K562 (cell line): ENCODE results near the gene CDS2. TPM values are rescaled to one million over a fixed set of nuclear protein-coding genes. Genes with fewer than 3 reads are reported as not detected.

Source experiments
- ATAC-seq: fragments of 200-7000 bp; cut with Tn5 transposase; 3 replicates; pipeline ENCODE4 v1.9.1; 2020; ENCODE audit warnings: moderate library complexity
- BruUV-seq: library from RNA; stranded (reverse); fragments of 400-500 nt; replicated peaks from 2 replicates; lab custom pipeline; 2021; lab: Mats Ljungman, UMichigan
- CTCF ChIA-PET: fragments of 300-600 bp; formaldehyde crosslinking; extraction: SDS; loops from one replicate; lab custom pipeline; 2021; ENCODE audit warnings: low intra/inter-chr PET ratio; lab: Yijun Ruan, JAX
- POLR2A ChIA-PET: fragments of 300-600, 350-650 bp; sonication (Branson Sonifier 250); formaldehyde crosslinking; extraction: SDS; loops from one replicate; lab custom pipeline; 2021; ENCODE audit warnings: antibody characterized with exemption, inconsistent platforms; lab: Yijun Ruan, JAX
- DNase-seq, 4 experiments: peaks; one replicate each; pipeline versions ENCODE4 v3.0.0 to v3.0.0-alpha.2; 2011 to 2018; ENCODE audit warnings: low spot score in 3 of 4, mixed read lengths in 3 of 4; ENCODE audit errors: extremely low read depth in 1 of 4
- FAIRE-seq: peaks from 2 replicates; lab custom pipeline; 2011; peaks lifted over from hg19 to GRCh38; lab: Jason Lieb, UNC
- H2AFZ ChIP-seq: 2 replicates; pipeline ENCODE4 v1.6.0; 2011; ENCODE audit warnings: low read depth, low read length, control low read depth, inconsistent platforms
- H3K27ac ChIP-seq: fragments of 200-600 bp; 3 replicates; pipeline ENCODE4 v1.8.0; 2011; ENCODE audit warnings: low read depth, mild to moderate bottlenecking, control low read depth, inconsistent platforms, low read length, moderate library complexity, mixed read lengths; ENCODE audit errors: extremely low read depth
- H3K27me3 ChIP-seq, 2 experiments: fragments of 300-600 bp in 1 of 2; 2 replicates in 1 of 2; 3 replicates in 1 of 2; pipeline versions ENCODE4 v1.6.0 to v1.8.0; 2011; ENCODE audit warnings: inconsistent platforms in 2 of 2, low read length in 2 of 2, mild to moderate bottlenecking in 1 of 2, mixed read lengths in 1 of 2, moderate library complexity in 1 of 2; ENCODE audit not compliant: control insufficient read depth in 2 of 2, insufficient read depth in 2 of 2
- H3K36me3 ChIP-seq: fragments of 300-600 bp; 3 replicates; pipeline ENCODE4 v1.8.0; 2011; ENCODE audit warnings: mild to moderate bottlenecking, low read length, inconsistent platforms; ENCODE audit not compliant: control insufficient read depth, insufficient read depth
- H3K4me1 ChIP-seq, 2 experiments: fragments of 200-600 bp in 1 of 2; replicated peaks in 1 of 2; 2 replicates in 1 of 2; 3 replicates in 1 of 2; pipeline versions ENCODE4 v1.5.1 to v1.8.0; 2011; ENCODE audit warnings: inconsistent platforms in 2 of 2, low read length in 2 of 2, mild to moderate bottlenecking in 1 of 2, mixed read lengths in 1 of 2, moderate library complexity in 1 of 2; ENCODE audit not compliant: control insufficient read depth in 2 of 2, insufficient read depth in 2 of 2
- H3K4me2 ChIP-seq: 2 replicates; pipeline ENCODE4 v1.6.1; 2011; ENCODE audit warnings: low read length, control low read depth, inconsistent platforms, mixed read lengths; ENCODE audit not compliant: insufficient read depth
- H3K4me3 ChIP-seq: fragments of 200-600 bp; sonication (generic), shearing (Covaris generic); 2 replicates; pipeline ENCODE4 v1.5.1; 2016; ENCODE audit warnings: control low read depth, inconsistent platforms
- H3K79me2 ChIP-seq: fragments of 200-600 bp; 3 replicates; pipeline ENCODE4 v1.8.0; 2011; ENCODE audit warnings: low read length, inconsistent platforms; ENCODE audit not compliant: control insufficient read depth, insufficient read depth
- H3K9ac ChIP-seq, 2 experiments: 2 replicates each; pipeline versions ENCODE4 v1.6.0 to v1.6.1; 2011; ENCODE audit warnings: low read depth in 2 of 2, low read length in 2 of 2, control low read depth in 1 of 2, inconsistent platforms in 1 of 2, mild to moderate bottlenecking in 1 of 2, mixed read lengths in 1 of 2; ENCODE audit not compliant: insufficient read depth in 1 of 2
- H3K9me1 ChIP-seq: one replicate; pipeline ENCODE4 v1.6.0; 2011; ENCODE audit warnings: inconsistent platforms, mild to moderate bottlenecking, low read length, moderate library complexity; ENCODE audit not compliant: control insufficient read depth, insufficient read depth
- H3K9me3 ChIP-seq: replicated peaks from 2 replicates; pipeline ENCODE4 v1.5.1; 2011; ENCODE audit warnings: low read depth, low read length, inconsistent platforms; ENCODE audit not compliant: control insufficient read depth, insufficient read depth
- H4K20me1 ChIP-seq: replicated peaks from 2 replicates; pipeline ENCODE4 v1.6.1; 2011; ENCODE audit warnings: low read length, inconsistent platforms, mixed read lengths; ENCODE audit not compliant: control insufficient read depth, insufficient read depth
- ARID1B ChIP-seq: fragments of 450-650 bp; IDR thresholded peaks from 2 replicates; pipeline ENCODE4 v1.6.1; 2016; ENCODE audit warnings: antibody characterized with exemption, mild to moderate bottlenecking, inconsistent platforms
- ATF3 ChIP-seq, 2 experiments: fragments of 450-650 bp in 1 of 2; sonication (generic) in 1 of 2; formaldehyde crosslinking in 1 of 2; IDR thresholded peaks in 1 of 2; conservative IDR thresholded peaks in 1 of 2; 2 replicates each; pipeline versions ENCODE4 v1.6.1 to v1.8.1; 2016 to 2023; ENCODE audit warnings: mild to moderate bottlenecking in 2 of 2, moderate library complexity in 2 of 2, inconsistent platforms in 1 of 2, missing genetic modification reagents in 1 of 2
- CREM ChIP-seq: IDR thresholded peaks from 2 replicates; pipeline ENCODE4 v1.6.1; 2014; ENCODE audit warnings: antibody characterized with exemption, low read depth
- FOSL1 ChIP-seq: fragments of 200-800 bp; sonication (Bioruptor generic); conservative IDR thresholded peaks from 2 replicates; pipeline ENCODE4 v1.6.1; 2016; ENCODE audit warnings: missing genetic modification characterization, missing compliant biosample characterization
- NELFE ChIP-seq: IDR thresholded peaks from 2 replicates; pipeline ENCODE4 v1.6.1; 2011; ENCODE audit warnings: mild to moderate bottlenecking; ENCODE audit not compliant: insufficient read depth, insufficient read length
- NUFIP1 ChIP-seq: fragments of 450-650 bp; IDR thresholded peaks from 2 replicates; pipeline ENCODE4 v1.6.1; 2018; ENCODE audit not compliant: partially characterized antibody
- POLR3G ChIP-seq: IDR thresholded peaks from 2 replicates; pipeline ENCODE4 v1.6.1; 2011; ENCODE audit not compliant: insufficient read length, insufficient replicate concordance; ENCODE audit errors: extremely low read depth
- SP1 ChIP-seq: sonication (generic); formaldehyde crosslinking; IDR thresholded peaks from 2 replicates; pipeline ENCODE4 v1.8.1; 2022; ENCODE audit warnings: mild to moderate bottlenecking, missing genetic modification reagents
- U2AF1 ChIP-seq: fragments of 200-400 bp; formaldehyde crosslinking; optimal IDR thresholded peaks from 2 replicates; pipeline ENCODE3; 2017; ENCODE audit warnings: mild to moderate bottlenecking, low read depth, low read length, moderate library complexity
- WGBS: fragments of 100-300 bp; shearing (Covaris generic); methylation state at CpG from one replicate; pipeline ENCODE4 v1.1.6; 2016; ENCODE audit warnings: low coverage, mixed read lengths; ENCODE audit not compliant: insufficient coverage; ENCODE audit errors: missing lambda C conversion rate; 5-methylcytosine and 5-hydroxymethylcytosine counted together
- in situ Hi-C: fragments of 300-500 bp; cut with MboI; formaldehyde crosslinking; loops from 4 replicates; pipeline ENCODE4 v1.15.0; 2018; ENCODE audit warnings: inconsistent platforms, mixed read lengths
- intact Hi-C: fragments of 100-400 bp; cut with micrococcal nuclease; formaldehyde crosslinking; loops from 2 replicates; pipeline ENCODE4 v1.14.2; 2022
- polyA plus RNA-seq, 8 experiments: library from polyadenylated mRNA; depleted of rRNA in 4 of 8; stranded (reverse) in 5 of 8; unstranded in 3 of 8; fragments of >200 nt; fragmentation: Nextera tagmentation in 2 of 8; fragmentation: Illumina TruSeq in 1 of 8; extraction: Ambion mirVana in 2 of 8; extraction: Trizol in 1 of 8; gene quantifications; 2 replicates each; pipeline versions ENCODE4 v1.2.1 to v1.2.3, GENCODE V29; 2011 to 2014; ENCODE audit warnings: inconsistent platforms in 1 of 8, missing spikeins in 1 of 8
- total RNA-seq, 7 experiments: library from RNA; depleted of rRNA in 6 of 7; stranded (reverse); fragments of >200 nt in 6 of 7; fragmentation: Illumina TruSeq in 2 of 7; extraction: Trizol in 2 of 7; gene quantifications; 2 replicates each; pipeline versions ENCODE4 v1.2.1 to v1.2.3, GENCODE V29; 2011 to 2021; ENCODE audit warnings: low replicate concordance in 1 of 7

CDS2 gene
- total and polyA plus RNA-seq, 9 of the 15 experiments (the other 6 are each of a cell fraction or from before 2014, with no cell fraction given): 6.4 to 46.4 (median 12.2) TPM

- Histone ChIP-seq H3K4me2 (no peak overlapping the region), H3K9me1 (no peaks in the 10 kb centered on the region), H3K79me2 (no peaks in the 10 kb centered on the region), H2AFZ (no peak overlapping the region), H4K20me1 (no peaks in the 10 kb centered on the region), H3K36me3 (peaks cover 74% of the 10 kb centered on the region; the same call in 2 of the 3 replicates), H3K9me3 (no peaks in the 10 kb centered on the region), H3K9ac (no peak overlapping the region), H3K4me1 (no peaks in the 10 kb centered on the region), H3K27ac (no peak overlapping the region), H3K4me3 (no peak overlapping the region), H3K27me3 (no peaks in the 10 kb centered on the region)
- no TSS peak for BruUV-seq
- CTCF ChIA-PET: no interaction called here
- in situ Hi-C loops (no loop called here), intact Hi-C loops (no loop called here)
- DNase-seq (no peak), ATAC-seq (no peak), FAIRE-seq (no peak)
- POLR2A ChIA-PET: interaction anchor here (1.2 kb wide), 1 partner anchor 12 kb away, joined by 3 read pairs; no protein-coding TSS in a partner anchor
- TF ChIP-seq FOSL1 (tag) (no peak), SP1 (no peak), NUFIP1 (no peak), NELFE (no peak), U2AF1 (no peak), POLR3G (no peak), ARID1B (no peak), CREM (no peak), ATF3 (IDR thresholded peaks at IDR 0.05) (no peak), ATF3 (CRISPR knock-in tag; conservative IDR thresholded peaks at IDR 0.05) (no peak)
- WGBS: 88% methylated on average over 2 of the region's 2 CpGs
Observed at GRCh38 chr20:5104479-5104878, 22.3 kb upstream of the CDS2 start.
